MM.1S (cell line): Measurements from ENCODE around the gene CYSTM1.
"Not testable (repeated sequence)": the region's sequence is repeated elsewhere in the genome, so short reads cannot be mapped to it uniquely, and the experiment has no call there.

Experiments used
- DNase-seq: peaks from one replicate; pipeline ENCODE4 v3.0.0-alpha.2; 2015
- H2AFZ ChIP-seq: fragments of 300-600 bp; sonication (generic); 2 replicates; pipeline ENCODE4 v1.6.0; 2016; ENCODE audit warnings: antibody characterized with exemption, low read length
- H3F3A ChIP-seq: fragments of 300-600 bp; sonication (generic); 2 replicates; pipeline ENCODE4 v1.6.1; 2016; ENCODE audit warnings: mild to moderate bottlenecking, antibody characterized with exemption, low read length, moderate library complexity, mixed read lengths; ENCODE audit not compliant: insufficient read depth
- H3K27ac ChIP-seq: fragments of 300-600 bp; sonication (generic); 2 replicates; pipeline ENCODE4 v1.5.1; 2016; ENCODE audit warnings: mild to moderate bottlenecking, low read length
- H3K27me3 ChIP-seq: fragments of 300-600 bp; sonication (generic); replicated peaks from 2 replicates; pipeline ENCODE4 v1.6.0; 2016; ENCODE audit warnings: low read length; ENCODE audit not compliant: insufficient read depth
- H3K36me3 ChIP-seq: fragments of 300-600 bp; sonication (generic); replicated peaks from 2 replicates; pipeline ENCODE4 v1.6.1; 2016; ENCODE audit warnings: mild to moderate bottlenecking, low read length, mixed read lengths; ENCODE audit not compliant: insufficient read depth
- H3K4me1 ChIP-seq: fragments of 300-600 bp; sonication (generic); 2 replicates; pipeline ENCODE4 v1.6.1; 2016; ENCODE audit warnings: low read length, mixed read lengths
- H3K4me2 ChIP-seq: fragments of 300-600 bp; sonication (generic); 2 replicates; pipeline ENCODE4 v1.6.0; 2016; ENCODE audit warnings: low read depth, low read length
- H3K4me3 ChIP-seq: fragments of 300-600 bp; sonication (generic); 2 replicates; pipeline ENCODE4 v1.5.1; 2016; ENCODE audit warnings: low read length, mixed read lengths
- H3K79me2 ChIP-seq: fragments of 300-600 bp; sonication (generic); 2 replicates; pipeline ENCODE4 v1.6.1; 2016; ENCODE audit warnings: mixed run types, low read length, mixed read lengths
- H3K9ac ChIP-seq: fragments of 300-600 bp; sonication (generic); 2 replicates; pipeline ENCODE4 v1.6.1; 2016; ENCODE audit warnings: low read length, mixed read lengths
- H3K9me2 ChIP-seq: fragments of 300-600 bp; sonication (generic); replicated peaks from 2 replicates; pipeline ENCODE4 v1.6.1; 2016; ENCODE audit warnings: mild to moderate bottlenecking, low read length, mixed read lengths; ENCODE audit not compliant: insufficient read depth
- H3K9me3 ChIP-seq: fragments of 300-600 bp; sonication (generic); replicated peaks from 2 replicates; pipeline ENCODE4 v1.6.1; 2016; ENCODE audit warnings: mild to moderate bottlenecking, low read length, mixed read lengths; ENCODE audit not compliant: insufficient read depth
- H4K20me1 ChIP-seq: fragments of 300-600 bp; sonication (generic); 2 replicates; pipeline ENCODE4 v1.6.1; 2016; ENCODE audit warnings: mild to moderate bottlenecking, low read length, moderate library complexity, mixed read lengths; ENCODE audit not compliant: insufficient read depth
- EZH2 ChIP-seq: fragments of 300-600 bp; sonication (generic); optimal IDR thresholded peaks from 2 replicates; pipeline ENCODE3; 2017; ENCODE audit warnings: low read depth, mild to moderate bottlenecking, antibody characterized with exemption, low read length, mixed read lengths
- EZH2phosphoT487 ChIP-seq: fragments of 300-600 bp; sonication (generic); IDR thresholded peaks from 2 replicates; pipeline ENCODE4 v1.6.1; 2018; ENCODE audit warnings: antibody characterized with exemption, low read length
- TF ChIP-seq, protein P1 (sequence below): fragments of 300-600 bp; sonication (generic); IDR thresholded peaks from 2 replicates; pipeline ENCODE4 v1.5.1; 2016; ENCODE audit warnings: antibody characterized with exemption, low read length, mixed read lengths

Gene CYSTM1

DNA sequence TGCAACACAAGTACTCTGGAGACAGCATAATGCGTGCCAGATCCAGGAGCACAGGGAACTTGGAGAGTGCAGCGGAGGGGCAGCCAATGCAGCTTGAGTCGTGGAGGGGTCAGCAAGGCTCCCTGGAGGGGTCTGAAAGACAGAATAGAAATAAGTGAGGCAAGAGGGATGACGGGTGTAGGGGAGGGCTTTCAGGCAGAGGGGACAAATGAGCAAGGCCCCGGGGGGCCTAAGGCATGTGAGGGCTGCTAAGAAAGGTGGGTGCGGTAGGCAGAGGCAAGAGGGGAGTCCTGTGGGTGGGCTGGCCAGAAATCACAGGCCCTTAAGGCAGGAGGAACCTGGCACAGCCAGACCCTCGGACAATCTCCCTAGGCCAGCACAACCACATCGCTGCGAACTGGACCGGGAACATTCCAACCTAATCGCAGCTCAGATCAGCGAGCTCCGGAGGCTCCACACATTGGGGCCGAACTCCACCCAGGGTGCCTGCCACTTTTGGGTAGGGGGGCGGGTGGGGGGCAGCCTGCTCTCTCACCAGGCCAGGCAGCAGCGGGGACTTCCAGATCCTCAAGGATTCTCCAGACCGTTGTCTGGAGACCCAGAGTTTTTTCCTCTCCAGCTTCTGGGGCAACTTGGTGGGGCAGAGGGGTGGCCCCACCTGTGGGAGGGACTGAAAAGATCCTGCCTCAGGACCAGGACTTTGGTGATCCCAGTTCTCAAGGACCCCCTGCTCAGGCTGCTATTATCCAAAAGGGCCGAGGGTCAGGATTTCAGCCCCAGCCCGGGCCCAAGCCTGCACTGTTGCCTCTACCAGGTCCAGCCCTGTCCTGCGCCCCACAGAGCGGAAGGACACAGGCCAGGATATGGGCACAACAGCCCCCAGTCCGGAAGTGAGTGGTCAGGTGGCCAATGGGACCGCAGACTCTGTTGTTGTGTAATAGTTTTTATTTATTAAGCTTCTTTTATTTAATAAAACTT is 22.7 kb upstream of the CYSTM1 start:
- H3F3A ChIP-seq: no peaks in the 10 kb centered on the region

DNA sequence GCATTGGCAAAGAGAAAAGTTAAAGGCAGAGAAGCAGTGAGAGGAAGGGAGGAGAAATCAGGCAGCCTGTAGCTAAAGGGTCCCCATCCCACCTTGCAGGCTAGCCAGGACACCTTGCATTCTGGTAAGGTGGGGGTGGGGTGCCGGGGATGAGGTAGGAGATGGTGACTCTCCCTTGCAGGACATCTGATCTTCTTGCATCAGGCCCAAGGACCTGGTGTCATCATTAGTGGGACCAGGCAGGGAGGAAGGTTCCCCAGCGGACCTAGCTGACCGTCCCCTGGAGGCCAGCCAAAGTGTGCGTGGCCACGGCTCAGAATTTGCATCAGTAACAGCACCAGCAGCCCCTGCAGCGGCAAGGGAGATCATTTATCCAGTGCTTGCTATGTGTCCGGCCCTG is 21.7 kb upstream of the CYSTM1 start:
- H2AFZ ChIP-seq: no peak overlapping the region
- H3K79me2 ChIP-seq: no peaks in the 10 kb centered on the region
- no peak overlapping the region for H3K27ac ChIP-seq
- H3K4me1 ChIP-seq: no peaks in the 10 kb centered on the region
- no peaks in the 10 kb centered on the region for H3F3A ChIP-seq
- TF ChIP-seq, protein P1, sequence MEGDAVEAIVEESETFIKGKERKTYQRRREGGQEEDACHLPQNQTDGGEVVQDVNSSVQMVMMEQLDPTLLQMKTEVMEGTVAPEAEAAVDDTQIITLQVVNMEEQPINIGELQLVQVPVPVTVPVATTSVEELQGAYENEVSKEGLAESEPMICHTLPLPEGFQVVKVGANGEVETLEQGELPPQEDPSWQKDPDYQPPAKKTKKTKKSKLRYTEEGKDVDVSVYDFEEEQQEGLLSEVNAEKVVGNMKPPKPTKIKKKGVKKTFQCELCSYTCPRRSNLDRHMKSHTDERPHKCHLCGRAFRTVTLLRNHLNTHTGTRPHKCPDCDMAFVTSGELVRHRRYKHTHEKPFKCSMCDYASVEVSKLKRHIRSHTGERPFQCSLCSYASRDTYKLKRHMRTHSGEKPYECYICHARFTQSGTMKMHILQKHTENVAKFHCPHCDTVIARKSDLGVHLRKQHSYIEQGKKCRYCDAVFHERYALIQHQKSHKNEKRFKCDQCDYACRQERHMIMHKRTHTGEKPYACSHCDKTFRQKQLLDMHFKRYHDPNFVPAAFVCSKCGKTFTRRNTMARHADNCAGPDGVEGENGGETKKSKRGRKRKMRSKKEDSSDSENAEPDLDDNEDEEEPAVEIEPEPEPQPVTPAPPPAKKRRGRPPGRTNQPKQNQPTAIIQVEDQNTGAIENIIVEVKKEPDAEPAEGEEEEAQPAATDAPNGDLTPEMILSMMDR: no peak
- TF ChIP-seq EZH2 (no peak), EZH2phosphoT487 (no peak)
- no peaks in the 10 kb centered on the region for H3K36me3 ChIP-seq
- no peak for DNase-seq
- no peak overlapping the region for H3K4me3 ChIP-seq
- H3K27me3 ChIP-seq: no peaks in the 10 kb centered on the region
- H3K9ac ChIP-seq: no peak overlapping the region
- no peak overlapping the region for H3K4me2 ChIP-seq
- no peaks in the 10 kb centered on the region for H3K9me3 ChIP-seq
- H4K20me1 ChIP-seq: no peaks in the 10 kb centered on the region
- no peaks in the 10 kb centered on the region for H3K9me2 ChIP-seq

More for the DNA sequence above, 22.7 kb upstream of the CYSTM1 start:
- no peak for DNase-seq
- H3K9ac ChIP-seq: no peak overlapping the region
- no peaks in the 10 kb centered on the region for H3K4me1 ChIP-seq
- no peaks in the 10 kb centered on the region for H3K36me3 ChIP-seq
- no peaks in the 10 kb centered on the region for H3K9me2 ChIP-seq
- H3K4me3 ChIP-seq: no peak overlapping the region
- no peaks in the 10 kb centered on the region for H3K9me3 ChIP-seq
- no peak overlapping the region for H3K27ac ChIP-seq
- H2AFZ ChIP-seq: no peak overlapping the region
- H3K27me3 ChIP-seq: no peaks in the 10 kb centered on the region; the same call in 1 of the 2 replicates
- TF ChIP-seq EZH2 (no peak), EZH2phosphoT487 (no peak)
- TF ChIP-seq, protein P1: no peak
- no peak overlapping the region for H3K4me2 ChIP-seq
- no peaks in the 10 kb centered on the region for H3K79me2 ChIP-seq
- H4K20me1 ChIP-seq: no peaks in the 10 kb centered on the region

DNA sequence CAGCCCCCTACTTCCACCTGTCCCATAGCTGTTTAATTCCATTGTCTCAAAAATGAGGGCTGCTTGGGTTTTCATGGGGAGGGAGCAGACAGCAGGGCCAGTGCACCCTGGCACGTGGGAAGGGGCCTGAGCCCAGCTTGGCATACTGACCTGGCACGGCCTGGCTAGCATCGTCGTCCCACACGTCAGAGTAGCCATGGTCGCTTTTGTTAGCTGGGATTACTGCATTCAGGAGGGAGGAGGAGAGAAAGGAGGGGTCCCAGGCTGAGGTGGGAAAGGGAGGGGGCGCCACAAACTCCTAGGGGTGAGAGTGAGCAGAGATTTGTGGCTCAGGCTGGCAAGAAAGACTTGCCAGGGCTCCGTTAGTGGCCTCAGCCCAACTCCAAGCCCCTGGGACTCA is 21.1 kb upstream of the CYSTM1 start:
- H3K9me3 ChIP-seq: no peaks in the 10 kb centered on the region
- H3F3A ChIP-seq: no peaks in the 10 kb centered on the region
- no peak overlapping the region for H3K9ac ChIP-seq
- H4K20me1 ChIP-seq: no peaks in the 10 kb centered on the region
- no peak overlapping the region for H3K4me3 ChIP-seq
- no peaks in the 10 kb centered on the region for H3K36me3 ChIP-seq
- no peak for DNase-seq
- H3K79me2 ChIP-seq: no peaks in the 10 kb centered on the region
- H3K27ac ChIP-seq: no peak overlapping the region
- no peaks in the 10 kb centered on the region for H3K27me3 ChIP-seq
- TF ChIP-seq, protein P1: no peak
- TF ChIP-seq EZH2phosphoT487: no peak
- no peak for TF ChIP-seq EZH2
- H3K9me2 ChIP-seq: no peaks in the 10 kb centered on the region
- no peak overlapping the region for H3K4me2 ChIP-seq
- no peak overlapping the region for H2AFZ ChIP-seq
- no peaks in the 10 kb centered on the region for H3K4me1 ChIP-seq

DNA sequence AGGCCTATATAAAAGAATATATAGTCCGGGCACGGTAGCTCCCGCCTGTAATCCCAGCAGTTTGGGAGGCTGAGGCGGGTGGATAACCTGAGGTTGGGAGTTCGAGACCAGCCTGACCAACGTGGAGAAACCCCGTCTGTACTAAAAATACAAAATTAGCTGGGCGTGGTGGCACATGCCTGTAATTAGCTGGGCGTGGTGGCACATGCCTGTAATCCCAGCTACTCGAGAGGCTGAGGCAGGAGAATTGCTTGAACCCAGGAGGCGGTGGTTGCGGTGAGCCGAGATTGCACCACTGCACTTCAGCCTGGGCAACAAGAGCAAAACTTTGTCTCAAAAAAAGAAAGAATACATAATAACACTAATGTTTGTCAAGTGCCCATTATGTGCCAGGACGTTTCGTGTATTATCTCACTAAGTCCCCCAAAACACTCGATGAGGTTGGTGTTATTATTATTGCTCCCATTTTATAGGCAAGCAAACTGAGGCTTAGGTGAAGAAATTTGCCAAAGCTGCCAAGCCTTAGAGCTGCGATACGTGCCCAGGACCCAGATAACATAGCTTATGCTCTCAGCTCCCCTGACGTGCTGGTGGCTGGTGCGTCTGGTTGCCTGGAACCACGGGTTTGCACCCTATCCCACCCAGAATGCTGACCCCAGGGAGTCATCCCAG is 20.1 kb upstream of the CYSTM1 start:
- H3K4me2 ChIP-seq, H3K4me1 ChIP-seq, H2AFZ ChIP-seq, H3K27ac ChIP-seq, H3K9ac ChIP-seq, H3K79me2 ChIP-seq, H3K9me2 ChIP-seq, H4K20me1 ChIP-seq, H3K36me3 ChIP-seq, H3K27me3 ChIP-seq, H3K4me3 ChIP-seq, DNase-seq, H3F3A ChIP-seq, H3K9me3 ChIP-seq: not testable (repeated sequence)
